ENCODE measurements around the gene ZNF165. TPM values are rescaled to one million over a fixed set of nuclear protein-coding genes. Genes with fewer than 3 reads are reported as not detected.
"Not testable (repeated sequence)": the region's sequence is repeated elsewhere in the genome, so short reads cannot be mapped to it uniquely, and the experiment has no call there.

ZNF165 gene
- total RNA-seq, 1 donor from 2014 or later = 1.4 TPM

GRCh38 chr6:28089054-28089453 is 8.7 kb downstream of the ZNF165 start:
- no peaks in the 10 kb centered on the region for H3K4me1 Mint-ChIP-seq (ENCODE audit: unreplicated experiment)
- H3K9me3 Mint-ChIP-seq (ENCODE audit: unreplicated experiment) = no peaks in the 10 kb centered on the region
- H3K4me3 Mint-ChIP-seq (ENCODE audit: unreplicated experiment) = peak overlapping the region; percentile 27
- H3K27ac Mint-ChIP-seq (ENCODE audit: unreplicated experiment) = no peak overlapping the region
- TF ChIP-seq CTCF (IDR thresholded peaks at IDR 0.05; ENCODE audit: unreplicated experiment) = no peak
- DNase-seq (ENCODE audit: low spot score) = no peak
- H3K36me3 Mint-ChIP-seq (ENCODE audit: low read depth, unreplicated experiment) = peaks cover 36% of the 10 kb centered on the region
- peaks cover 4% of the 10 kb centered on the region for H3K27me3 Mint-ChIP-seq (ENCODE audit: unreplicated experiment)

- DNase-seq (ENCODE audit: low spot score) = no peak
- Mint-ChIP-seq H3K27ac (ENCODE audit: unreplicated experiment) (no peak overlapping the region), H3K36me3 (ENCODE audit: low read depth, unreplicated experiment) (peaks cover 34% of the 10 kb centered on the region), H3K27me3 (ENCODE audit: unreplicated experiment) (peaks cover 5% of the 10 kb centered on the region), H3K4me3 (ENCODE audit: unreplicated experiment) (no peak overlapping the region), H3K4me1 (ENCODE audit: unreplicated experiment) (no peaks in the 10 kb centered on the region), H3K9me3 (ENCODE audit: unreplicated experiment) (no peaks in the 10 kb centered on the region)
- no peak for TF ChIP-seq CTCF (IDR thresholded peaks at IDR 0.05; ENCODE audit: unreplicated experiment)
These were observed 10.7 kb downstream of the ZNF165 start for GRCh38 chr6:28090917-28091586.

GRCh38 chr6:28102222-28102621 is 21.9 kb downstream of the ZNF165 start:
- H3K27me3 Mint-ChIP-seq (ENCODE audit: unreplicated experiment); H3K27ac Mint-ChIP-seq (ENCODE audit: unreplicated experiment); H3K36me3 Mint-ChIP-seq (ENCODE audit: low read depth, unreplicated experiment); DNase-seq (ENCODE audit: low spot score); H3K4me3 Mint-ChIP-seq (ENCODE audit: unreplicated experiment); H3K9me3 Mint-ChIP-seq (ENCODE audit: unreplicated experiment); H3K4me1 Mint-ChIP-seq (ENCODE audit: unreplicated experiment): not testable (repeated sequence)

GRCh38 chr6:28102699-28103098 is 22.3 kb downstream of the ZNF165 start:
- H3K9me3 Mint-ChIP-seq (ENCODE audit: unreplicated experiment); H3K4me3 Mint-ChIP-seq (ENCODE audit: unreplicated experiment); H3K4me1 Mint-ChIP-seq (ENCODE audit: unreplicated experiment); H3K27ac Mint-ChIP-seq (ENCODE audit: unreplicated experiment); H3K27me3 Mint-ChIP-seq (ENCODE audit: unreplicated experiment); DNase-seq (ENCODE audit: low spot score); H3K36me3 Mint-ChIP-seq (ENCODE audit: low read depth, unreplicated experiment): not testable (repeated sequence)

- H3K27ac Mint-ChIP-seq (ENCODE audit: unreplicated experiment) = peak overlapping the region; percentile 64
- peak overlapping the region; percentile 96 for H3K4me3 Mint-ChIP-seq (ENCODE audit: unreplicated experiment)
- peak; percentile 58 for DNase-seq (ENCODE audit: low spot score)
- peaks cover 10% of the 10 kb centered on the region for H3K27me3 Mint-ChIP-seq (ENCODE audit: unreplicated experiment)
- H3K9me3 Mint-ChIP-seq (ENCODE audit: unreplicated experiment) = no peaks in the 10 kb centered on the region
- H3K36me3 Mint-ChIP-seq (ENCODE audit: low read depth, unreplicated experiment) = no peaks in the 10 kb centered on the region
- H3K4me1 Mint-ChIP-seq (ENCODE audit: unreplicated experiment) = peaks cover 2% of the 10 kb centered on the region
- TF ChIP-seq CTCF (IDR thresholded peaks at IDR 0.05; ENCODE audit: unreplicated experiment) = peak; percentile 39
These were observed 24.2 kb downstream of the ZNF165 start for GRCh38 chr6:28104392-28105244.

GRCh38 chr6:28105245-28105639 is 24.9 kb downstream of the ZNF165 start:
- peaks cover 2% of the 10 kb centered on the region for H3K4me1 Mint-ChIP-seq (ENCODE audit: unreplicated experiment)
- DNase-seq (ENCODE audit: low spot score) = no peak
- H3K4me3 Mint-ChIP-seq (ENCODE audit: unreplicated experiment) = peak overlapping the region; percentile 96
- no peak for TF ChIP-seq CTCF (IDR thresholded peaks at IDR 0.05; ENCODE audit: unreplicated experiment)
- H3K36me3 Mint-ChIP-seq (ENCODE audit: low read depth, unreplicated experiment) = no peaks in the 10 kb centered on the region
- no peaks in the 10 kb centered on the region for H3K9me3 Mint-ChIP-seq (ENCODE audit: unreplicated experiment)
- no peak overlapping the region for H3K27ac Mint-ChIP-seq (ENCODE audit: unreplicated experiment)
- H3K27me3 Mint-ChIP-seq (ENCODE audit: unreplicated experiment) = peaks cover 9% of the 10 kb centered on the region

Data from endothelial cell (in vitro differentiated cells).